Stimulated activated naive B cell treated with anti-CD40 and anti-IgM and Interleukin-4, amounts not matched to agents 10 μg/mL and 1 μg/mL and 100 μg/mL, for 72 hours (primary cell): Measurements from ENCODE around the gene WDR81.

ENCODE experiments used
- ATAC-seq, 2 donors: fragments of 150-1000 bp; cut with Tn5 transposase; replicated peaks; 2 replicates each; pipeline ENCODE4 v1.10.0; 2021; ENCODE audit warnings: moderate library complexity in 1 of 2
- DNase-seq: peaks from one replicate; pipeline ENCODE4 v3.0.0; 2021
- H3K27ac Mint-ChIP-seq: one replicate; pipeline ENCODE4 v1.8.0; 2022; ENCODE audit warnings: mild to moderate bottlenecking, mixed read lengths
- H3K27me3 Mint-ChIP-seq, 2 donors: one replicate each; pipeline ENCODE4 v1.8.0; 2022; ENCODE audit warnings: mixed read lengths in 2 of 2
- H3K36me3 Mint-ChIP-seq, 2 donors: one replicate each; pipeline ENCODE4 v1.8.0; 2022; ENCODE audit warnings: mixed read lengths in 2 of 2, mild to moderate bottlenecking in 1 of 2
- H3K4me1 Mint-ChIP-seq, 2 donors: one replicate each; pipeline ENCODE4 v1.8.0; 2022; ENCODE audit warnings: mixed read lengths in 2 of 2, mild to moderate bottlenecking in 1 of 2
- H3K4me3 Mint-ChIP-seq, 2 donors: one replicate each; pipeline ENCODE4 v1.8.0; 2022; ENCODE audit warnings: mild to moderate bottlenecking in 2 of 2, mixed read lengths in 2 of 2, moderate library complexity in 1 of 2
- H3K9me3 Mint-ChIP-seq, 2 donors: one replicate each; pipeline ENCODE4 v1.8.0; 2022; ENCODE audit warnings: mixed read lengths in 2 of 2, mild to moderate bottlenecking in 1 of 2

Gene WDR81

GRCh38 chr17:1744551-1745512 is 20.3 kb downstream of the WDR81 start:
- no peak overlapping the region for H3K27ac Mint-ChIP-seq
- H3K4me3 Mint-ChIP-seq: no peak overlapping the region

GRCh38 chr17:1745513-1746020 is 21.1 kb downstream of the WDR81 start:
- H3K4me3 Mint-ChIP-seq: no peak overlapping the region
- H3K36me3 Mint-ChIP-seq: no peaks in the 10 kb centered on the region
- no peak overlapping the region for H3K27ac Mint-ChIP-seq
- no peaks in the 10 kb centered on the region for H3K9me3 Mint-ChIP-seq
- no peaks in the 10 kb centered on the region for H3K4me1 Mint-ChIP-seq
- no peaks in the 10 kb centered on the region for H3K27me3 Mint-ChIP-seq
- DNase-seq (no peak), ATAC-seq (no peak)

More at GRCh38 chr17:1744551-1745512, 20.3 kb downstream of the WDR81 start:
- no peaks in the 10 kb centered on the region for H3K9me3 Mint-ChIP-seq
- ATAC-seq (no peak), DNase-seq (no peak)
- no peaks in the 10 kb centered on the region for H3K36me3 Mint-ChIP-seq
- H3K27me3 Mint-ChIP-seq: no peaks in the 10 kb centered on the region
- no peaks in the 10 kb centered on the region for H3K4me1 Mint-ChIP-seq

GRCh38 chr17:1746975-1747543 is 22.6 kb downstream of the WDR81 start:
- no peak for DNase-seq
- H3K4me3 Mint-ChIP-seq: no peak overlapping the region

GRCh38 chr17:1750628-1751027 is 26.1 kb downstream of the WDR81 start:
- no peak overlapping the region for H3K27ac Mint-ChIP-seq
- no peaks in the 10 kb centered on the region for H3K9me3 Mint-ChIP-seq
- H3K36me3 Mint-ChIP-seq: no peaks in the 10 kb centered on the region
- no peak overlapping the region for H3K4me3 Mint-ChIP-seq
- peaks cover 11 to 12% of the 10 kb centered on the region in 2 donors for H3K4me1 Mint-ChIP-seq
- DNase-seq: no peak
- ATAC-seq: no peak
- H3K27me3 Mint-ChIP-seq: no peaks in the 10 kb centered on the region

More at GRCh38 chr17:1746975-1747543, 22.6 kb downstream of the WDR81 start:
- ATAC-seq: no peak
- Mint-ChIP-seq H3K27ac (no peak overlapping the region), H3K27me3 (no peaks in the 10 kb centered on the region), H3K9me3 (no peaks in the 10 kb centered on the region), H3K4me1 (peaks cover 1 to 2% of the 10 kb centered on the region in 2 donors), H3K36me3 (no peaks in the 10 kb centered on the region)

- Mint-ChIP-seq H3K27ac (peak overlapping the region; percentile 65), H3K4me3 (peak overlapping the region; percentile 22 to 41)
- peak; percentile 76 to 77 for ATAC-seq
Measured at GRCh38 chr17:1752425-1753262, 28.1 kb downstream of the WDR81 start.

DNA sequence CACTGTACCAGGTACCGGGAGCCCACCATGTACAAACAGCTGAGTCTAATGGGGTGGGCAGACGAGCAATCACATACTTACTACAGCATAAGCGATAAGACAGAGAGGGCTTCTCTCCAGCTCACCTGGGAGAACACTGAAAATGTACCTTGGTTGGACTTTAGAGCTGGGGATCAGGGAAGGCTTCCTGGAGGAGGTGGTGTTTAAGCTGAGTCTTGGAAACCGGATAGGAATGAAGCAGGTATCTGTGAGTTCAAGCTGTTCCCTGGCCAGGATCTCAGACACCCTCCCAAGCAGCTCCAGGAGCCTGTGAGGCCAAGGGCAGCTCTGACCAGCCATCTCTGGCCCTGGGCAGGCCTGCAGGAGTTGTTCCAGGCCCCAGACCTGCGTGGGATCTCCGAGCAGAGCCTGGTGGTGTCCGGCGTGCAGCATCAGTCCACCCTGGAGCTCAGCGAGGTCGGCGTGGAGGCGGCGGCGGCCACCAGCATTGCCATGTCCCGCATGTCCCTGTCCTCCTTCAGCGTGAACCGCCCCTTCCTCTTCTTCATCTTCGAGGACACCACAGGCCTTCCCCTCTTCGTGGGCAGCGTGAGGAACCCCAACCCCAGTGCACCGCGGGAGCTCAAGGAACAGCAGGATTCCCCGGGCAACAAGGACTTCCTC is 29.4 kb downstream of the WDR81 start:
- ATAC-seq (no peak), DNase-seq (no peak)
- Mint-ChIP-seq H3K9me3 (no peaks in the 10 kb centered on the region), H3K36me3 (no peaks in the 10 kb centered on the region), H3K4me3 (no peak overlapping the region), H3K27me3 (peaks cover 0 to 5% of the 10 kb centered on the region in 2 donors), H3K27ac (no peak overlapping the region), H3K4me1 (peaks cover 12 to 16% of the 10 kb centered on the region in 2 donors)

More at GRCh38 chr17:1752425-1753262, 28.1 kb downstream of the WDR81 start:
- Mint-ChIP-seq H3K4me1 (peaks cover 11 to 12% of the 10 kb centered on the region in 2 donors), H3K27me3 (no peaks in the 10 kb centered on the region), H3K36me3 (no peaks in the 10 kb centered on the region), H3K9me3 (no peaks in the 10 kb centered on the region)
- DNase-seq: no peak

GRCh38 chr17:1754430-1755112 is 30.1 kb downstream of the WDR81 start:
- no peak overlapping the region for H3K4me3 Mint-ChIP-seq
- DNase-seq (no peak), ATAC-seq (no peak)
- H3K27me3 Mint-ChIP-seq: peaks cover 0 to 5% of the 10 kb centered on the region in 2 donors
- no peaks in the 10 kb centered on the region for H3K9me3 Mint-ChIP-seq
- H3K27ac Mint-ChIP-seq: no peak overlapping the region
- peaks cover 12 to 16% of the 10 kb centered on the region in 2 donors for H3K4me1 Mint-ChIP-seq
- H3K36me3 Mint-ChIP-seq: no peaks in the 10 kb centered on the region

- no peaks in the 10 kb centered on the region for H3K36me3 Mint-ChIP-seq
- H3K4me1 Mint-ChIP-seq: peaks cover 12 to 16% of the 10 kb centered on the region in 2 donors
- H3K27ac Mint-ChIP-seq: no peak overlapping the region
- DNase-seq: no peak
- H3K4me3 Mint-ChIP-seq: no peak overlapping the region
- H3K9me3 Mint-ChIP-seq: no peaks in the 10 kb centered on the region
- ATAC-seq: no peak
- H3K27me3 Mint-ChIP-seq: peaks cover 0 to 5% of the 10 kb centered on the region in 2 donors
Measured at GRCh38 chr17:1755252-1755826, 30.8 kb downstream of the WDR81 start.

DNA sequence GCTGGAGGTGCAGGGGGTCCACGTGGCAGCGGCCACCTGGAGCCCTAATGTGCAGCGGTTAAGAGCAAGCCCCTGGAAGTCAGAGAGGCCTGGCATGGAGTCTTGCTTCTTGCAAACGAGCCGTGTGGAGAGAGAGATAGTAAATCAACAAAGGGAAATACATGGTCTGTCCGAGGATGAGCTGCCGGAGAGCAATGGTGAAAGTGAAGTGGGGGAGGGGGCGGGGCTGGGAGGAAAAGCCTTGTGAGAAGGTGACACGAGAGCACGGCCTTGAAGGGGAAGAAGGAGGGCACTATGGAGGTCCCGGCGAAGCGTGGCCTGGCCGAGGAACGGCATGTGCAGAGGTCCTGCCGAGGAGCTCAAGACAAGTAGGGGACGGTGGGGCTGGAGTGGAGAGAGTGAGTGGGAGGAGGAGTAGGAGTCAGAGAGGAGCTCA is 31.3 kb downstream of the WDR81 start:
- no peak for ATAC-seq
- H3K4me3 Mint-ChIP-seq: no peak overlapping the region

GRCh38 chr17:1758807-1759206 is 34.3 kb downstream of the WDR81 start:
- H3K27me3 Mint-ChIP-seq: peaks cover 0 to 5% of the 10 kb centered on the region in 2 donors
- H3K4me1 Mint-ChIP-seq: peaks cover 15 to 17% of the 10 kb centered on the region in 2 donors
- no peaks in the 10 kb centered on the region for H3K9me3 Mint-ChIP-seq
- ATAC-seq: peak in 1 of 2 donors; percentile 28
- no peak for DNase-seq
- no peak overlapping the region for H3K27ac Mint-ChIP-seq
- H3K4me3 Mint-ChIP-seq: no peak overlapping the region
- H3K36me3 Mint-ChIP-seq: no peaks in the 10 kb centered on the region

More for the DNA sequence above, 31.3 kb downstream of the WDR81 start:
- Mint-ChIP-seq H3K4me1 (peaks cover 12 to 15% of the 10 kb centered on the region in 2 donors), H3K27me3 (peaks cover 0 to 5% of the 10 kb centered on the region in 2 donors), H3K9me3 (no peaks in the 10 kb centered on the region), H3K36me3 (no peaks in the 10 kb centered on the region), H3K27ac (no peak overlapping the region)
- DNase-seq: no peak

GRCh38 chr17:1759529-1759928 is 35.0 kb downstream of the WDR81 start:
- H3K4me3 Mint-ChIP-seq: no peak overlapping the region
- H3K36me3 Mint-ChIP-seq: no peaks in the 10 kb centered on the region
- DNase-seq (no peak), ATAC-seq (no peak)
- no peaks in the 10 kb centered on the region for H3K9me3 Mint-ChIP-seq
- H3K27ac Mint-ChIP-seq: no peak overlapping the region
- H3K27me3 Mint-ChIP-seq: peaks cover 0 to 5% of the 10 kb centered on the region in 2 donors
- peaks cover 22 to 24% of the 10 kb centered on the region in 2 donors for H3K4me1 Mint-ChIP-seq

GRCh38 chr17:1762233-1762900 is 37.9 kb downstream of the WDR81 start:
- Mint-ChIP-seq H3K9me3 (no peaks in the 10 kb centered on the region), H3K4me1 (peaks cover 25% of the 10 kb centered on the region in 2 donors), H3K27me3 (peaks cover 0 to 5% of the 10 kb centered on the region in 2 donors), H3K36me3 (no peaks in the 10 kb centered on the region), H3K4me3 (peak overlapping the region in 1 of 2 donors; percentile 26), H3K27ac (no peak overlapping the region)
- DNase-seq: no peak
- peak; percentile 28 to 51 for ATAC-seq
